Activated naive CD8-positive, alpha-beta T cell (primary cell): ENCODE results near the gene AKAP7.

ENCODE experiments used
- H3K27ac Mint-ChIP-seq: one replicate; pipeline ENCODE4 v1.8.0; 2021; ENCODE audit warnings: mixed read lengths
- H3K27me3 Mint-ChIP-seq: one replicate; pipeline ENCODE4 v1.8.0; 2021; ENCODE audit warnings: mixed read lengths
- H3K36me3 Mint-ChIP-seq: one replicate; pipeline ENCODE4 v1.8.0; 2021; ENCODE audit warnings: mixed read lengths
- H3K4me1 Mint-ChIP-seq: one replicate; pipeline ENCODE4 v1.8.0; 2021; ENCODE audit warnings: low read depth, mixed read lengths
- H3K4me3 Mint-ChIP-seq: one replicate; pipeline ENCODE4 v1.8.0; 2021; ENCODE audit warnings: mild to moderate bottlenecking, mixed read lengths
- H3K9me3 Mint-ChIP-seq: one replicate; pipeline ENCODE4 v1.8.0; 2021; ENCODE audit warnings: low read depth, mixed read lengths

The AKAP7 gene

GRCh38 chr6:131122516-131122915 is 12.8 kb upstream of the AKAP7 start:
- Mint-ChIP-seq H3K4me3 (no peak overlapping the region), H3K9me3 (no peaks in the 10 kb centered on the region), H3K27ac (no peak overlapping the region), H3K36me3 (no peaks in the 10 kb centered on the region), H3K4me1 (no peaks in the 10 kb centered on the region), H3K27me3 (peaks cover 3% of the 10 kb centered on the region)

GRCh38 chr6:131124336-131125071 is 10.8 kb upstream of the AKAP7 start:
- Mint-ChIP-seq H3K9me3 (no peaks in the 10 kb centered on the region), H3K27ac (no peak overlapping the region), H3K4me1 (no peaks in the 10 kb centered on the region)

GRCh38 chr6:131125431-131125830 is 9.8 kb upstream of the AKAP7 start:
- peaks cover 3% of the 10 kb centered on the region for H3K27me3 Mint-ChIP-seq
- no peak overlapping the region for H3K4me3 Mint-ChIP-seq
- no peaks in the 10 kb centered on the region for H3K4me1 Mint-ChIP-seq
- no peaks in the 10 kb centered on the region for H3K9me3 Mint-ChIP-seq
- H3K36me3 Mint-ChIP-seq, result no peaks in the 10 kb centered on the region
- H3K27ac Mint-ChIP-seq, result no peak overlapping the region

More at GRCh38 chr6:131124336-131125071, 10.8 kb upstream of the AKAP7 start:
- H3K4me3 Mint-ChIP-seq, result no peak overlapping the region
- H3K27me3 Mint-ChIP-seq, result peaks cover 3% of the 10 kb centered on the region
- H3K36me3 Mint-ChIP-seq, result no peaks in the 10 kb centered on the region

GRCh38 chr6:131129689-131130553 is 5.3 kb upstream of the AKAP7 start:
- H3K4me3 Mint-ChIP-seq, result no peak overlapping the region
- no peaks in the 10 kb centered on the region for H3K9me3 Mint-ChIP-seq
- no peak overlapping the region for H3K27ac Mint-ChIP-seq
- no peaks in the 10 kb centered on the region for H3K36me3 Mint-ChIP-seq
- H3K27me3 Mint-ChIP-seq, result no peaks in the 10 kb centered on the region
- H3K4me1 Mint-ChIP-seq, result peaks cover 11% of the 10 kb centered on the region

- no peak overlapping the region for H3K27ac Mint-ChIP-seq
- no peaks in the 10 kb centered on the region for H3K27me3 Mint-ChIP-seq
- H3K4me3 Mint-ChIP-seq, result no peak overlapping the region
- H3K36me3 Mint-ChIP-seq, result no peaks in the 10 kb centered on the region
- H3K4me1 Mint-ChIP-seq, result peaks cover 14% of the 10 kb centered on the region
- H3K9me3 Mint-ChIP-seq, result no peaks in the 10 kb centered on the region
These were observed 4.7 kb upstream of the AKAP7 start for GRCh38 chr6:131130554-131130940.

- no peaks in the 10 kb centered on the region for H3K36me3 Mint-ChIP-seq
- H3K9me3 Mint-ChIP-seq, result no peaks in the 10 kb centered on the region
- H3K4me3 Mint-ChIP-seq, result no peak overlapping the region
- H3K4me1 Mint-ChIP-seq, result peaks cover 24% of the 10 kb centered on the region
- no peaks in the 10 kb centered on the region for H3K27me3 Mint-ChIP-seq
- no peak overlapping the region for H3K27ac Mint-ChIP-seq
These were observed 2.9 kb upstream of the AKAP7 start for GRCh38 chr6:131132360-131132759.

- no peaks in the 10 kb centered on the region for H3K27me3 Mint-ChIP-seq
- H3K4me1 Mint-ChIP-seq, result peaks cover 29% of the 10 kb centered on the region
- no peaks in the 10 kb centered on the region for H3K36me3 Mint-ChIP-seq
- peak overlapping the region; percentile 94 for H3K27ac Mint-ChIP-seq
- H3K9me3 Mint-ChIP-seq, result no peaks in the 10 kb centered on the region
- H3K4me3 Mint-ChIP-seq, result peak overlapping the region; percentile 91
These were observed 867 bp upstream of the AKAP7 start for GRCh38 chr6:131134220-131134979.

GRCh38 chr6:131134980-131135243 is 355 bp upstream of the AKAP7 start:
- Mint-ChIP-seq H3K36me3 (no peaks in the 10 kb centered on the region), H3K9me3 (no peaks in the 10 kb centered on the region), H3K4me3 (peak overlapping the region; percentile 91), H3K27ac (peak overlapping the region; percentile 94), H3K27me3 (no peaks in the 10 kb centered on the region), H3K4me1 (peaks cover 31% of the 10 kb centered on the region)

GRCh38 chr6:131136021-131136786 is 937 bp downstream of the AKAP7 start:
- peak overlapping the region; percentile 98 for H3K27ac Mint-ChIP-seq
- H3K27me3 Mint-ChIP-seq, result no peaks in the 10 kb centered on the region
- peak overlapping the region; percentile 93 for H3K4me3 Mint-ChIP-seq
- H3K9me3 Mint-ChIP-seq, result no peaks in the 10 kb centered on the region
- H3K36me3 Mint-ChIP-seq, result no peaks in the 10 kb centered on the region
- H3K4me1 Mint-ChIP-seq, result peaks cover 31% of the 10 kb centered on the region

- H3K4me1 Mint-ChIP-seq, result peaks cover 22% of the 10 kb centered on the region
- no peaks in the 10 kb centered on the region for H3K9me3 Mint-ChIP-seq
- H3K36me3 Mint-ChIP-seq, result peaks cover 7% of the 10 kb centered on the region
- H3K27me3 Mint-ChIP-seq, result no peaks in the 10 kb centered on the region
- no peak overlapping the region for H3K4me3 Mint-ChIP-seq
- H3K27ac Mint-ChIP-seq, result no peak overlapping the region
These were observed 4.3 kb downstream of the AKAP7 start for GRCh38 chr6:131139599-131139998.

- H3K4me3 Mint-ChIP-seq, result no peak overlapping the region
- H3K4me1 Mint-ChIP-seq, result peaks cover 3% of the 10 kb centered on the region
- peaks cover 13% of the 10 kb centered on the region for H3K36me3 Mint-ChIP-seq
- no peaks in the 10 kb centered on the region for H3K27me3 Mint-ChIP-seq
- no peaks in the 10 kb centered on the region for H3K9me3 Mint-ChIP-seq
- no peak overlapping the region for H3K27ac Mint-ChIP-seq
These were observed 8.1 kb downstream of the AKAP7 start for GRCh38 chr6:131143319-131143718.

GRCh38 chr6:131146865-131147264 is 11.6 kb downstream of the AKAP7 start:
- Mint-ChIP-seq H3K27ac (no peak overlapping the region), H3K4me1 (no peaks in the 10 kb centered on the region), H3K9me3 (no peaks in the 10 kb centered on the region), H3K27me3 (no peaks in the 10 kb centered on the region), H3K36me3 (peaks cover 15% of the 10 kb centered on the region), H3K4me3 (no peak overlapping the region)

GRCh38 chr6:131156411-131156810 is 21.1 kb downstream of the AKAP7 start:
- H3K27me3 Mint-ChIP-seq, result no peaks in the 10 kb centered on the region
- no peak overlapping the region for H3K27ac Mint-ChIP-seq
- H3K9me3 Mint-ChIP-seq, result no peaks in the 10 kb centered on the region
- H3K36me3 Mint-ChIP-seq, result peaks cover 5% of the 10 kb centered on the region
- no peak overlapping the region for H3K4me3 Mint-ChIP-seq
- H3K4me1 Mint-ChIP-seq, result no peaks in the 10 kb centered on the region

- no peak overlapping the region for H3K27ac Mint-ChIP-seq
- peaks cover 8% of the 10 kb centered on the region for H3K36me3 Mint-ChIP-seq
- H3K4me3 Mint-ChIP-seq, result no peak overlapping the region
- H3K9me3 Mint-ChIP-seq, result no peaks in the 10 kb centered on the region
- no peaks in the 10 kb centered on the region for H3K27me3 Mint-ChIP-seq
- H3K4me1 Mint-ChIP-seq, result no peaks in the 10 kb centered on the region
These were observed 24.3 kb downstream of the AKAP7 start for GRCh38 chr6:131159578-131159977.
